NOMO-1 treated with DMSO at 0.1 percent for 48 hours (cell line): ENCODE measurements around the gene DAO.
A peak's percentile ranks its signal among the peaks of the same experiment; 100 is the strongest.

Experiments
- DNase-seq: peaks from one replicate; lab custom pipeline; 2025; ENCODE audit not compliant: unreplicated experiment; lab: John Stamatoyannopoulos, UW

The DAO gene

DNA sequence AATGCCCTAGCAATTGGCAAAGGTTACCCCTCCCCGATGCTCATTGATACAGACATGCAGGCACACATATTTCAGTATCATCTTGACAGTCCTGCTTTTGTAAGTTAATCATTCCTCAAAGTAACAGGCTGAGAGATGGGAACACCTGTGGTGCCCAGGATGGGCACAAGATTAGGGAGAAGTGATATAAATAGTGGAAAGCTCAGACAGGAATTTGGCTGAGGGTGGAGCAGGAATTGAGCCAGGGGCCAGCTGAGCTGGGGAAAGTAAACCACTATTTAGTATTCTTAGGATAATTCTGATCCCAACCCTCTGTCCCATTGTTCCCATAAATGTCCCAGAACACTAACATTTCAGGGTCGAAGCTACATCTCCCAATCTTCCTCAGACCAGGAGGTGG, 38.3 kb downstream of the DAO start:
- DNase-seq: no peak

DNA sequence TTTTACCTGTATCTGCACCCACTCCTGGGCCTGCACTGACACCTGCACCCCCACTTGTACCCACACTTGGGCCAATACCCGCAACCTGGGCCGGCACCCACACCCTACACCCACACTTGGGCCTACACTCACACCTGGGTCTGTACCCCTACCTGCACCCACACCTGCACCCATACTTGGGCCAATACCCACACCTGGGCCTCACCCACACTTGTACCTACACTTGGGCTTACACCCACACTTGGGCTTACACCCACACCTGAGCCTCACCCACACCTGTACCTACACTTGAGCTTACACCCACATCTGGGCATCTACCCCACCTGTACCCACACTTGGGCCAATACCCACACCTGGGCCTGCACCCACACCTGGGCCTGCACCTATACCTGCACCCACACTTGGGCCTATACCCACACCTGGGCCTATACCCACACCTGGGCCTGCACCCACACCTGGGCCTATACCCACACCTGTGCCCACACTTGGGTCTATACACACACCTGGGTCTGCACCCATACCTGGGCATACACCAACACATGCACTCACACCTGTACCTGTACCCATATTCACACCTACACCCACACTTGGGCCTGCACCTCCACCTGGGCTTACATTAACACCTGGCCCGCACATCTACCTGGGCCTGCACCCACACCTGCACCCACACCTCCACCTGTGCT, 39.2 kb downstream of the DAO start:
- no peak for DNase-seq

DNA sequence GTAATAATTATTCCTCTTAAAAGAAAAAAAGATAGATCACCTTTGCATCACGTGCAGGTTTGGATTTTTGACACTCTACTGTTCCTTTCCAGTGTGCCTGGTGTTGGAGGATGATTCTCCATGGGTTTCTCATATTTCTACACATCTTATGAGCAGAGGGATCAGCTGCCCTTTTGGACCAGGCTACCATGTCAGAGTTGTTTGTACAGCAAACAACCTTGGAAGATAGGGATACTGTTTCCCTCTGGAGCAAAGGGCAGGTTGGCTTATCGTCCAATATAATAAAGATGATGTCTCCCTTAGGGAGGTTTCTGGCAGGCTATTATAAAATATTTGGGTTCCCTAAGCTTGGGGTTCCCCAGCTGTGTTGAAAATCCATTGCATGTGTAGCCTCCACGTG, 42.1 kb downstream of the DAO start:
- DNase-seq: no peak

DNA sequence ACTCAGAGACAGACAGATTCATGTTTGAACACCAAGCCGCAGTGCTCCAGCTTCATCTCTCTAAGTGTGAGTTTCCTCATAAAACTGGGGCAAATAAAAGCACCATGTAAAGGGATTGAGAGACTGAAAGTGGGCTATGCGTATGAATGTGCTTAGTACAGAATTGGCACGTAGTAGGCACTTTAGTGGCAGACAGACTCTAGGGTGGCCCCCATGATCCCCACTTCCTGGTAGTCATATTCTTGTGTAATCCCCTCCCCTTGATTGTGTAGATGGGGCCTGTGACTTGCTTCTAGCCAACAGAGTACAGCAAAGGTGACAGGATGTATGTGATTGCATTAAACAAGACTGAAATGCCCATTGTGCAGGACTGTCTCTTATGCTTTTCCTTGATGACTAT, 43.0 kb downstream of the DAO start:
- no peak for DNase-seq

DNA sequence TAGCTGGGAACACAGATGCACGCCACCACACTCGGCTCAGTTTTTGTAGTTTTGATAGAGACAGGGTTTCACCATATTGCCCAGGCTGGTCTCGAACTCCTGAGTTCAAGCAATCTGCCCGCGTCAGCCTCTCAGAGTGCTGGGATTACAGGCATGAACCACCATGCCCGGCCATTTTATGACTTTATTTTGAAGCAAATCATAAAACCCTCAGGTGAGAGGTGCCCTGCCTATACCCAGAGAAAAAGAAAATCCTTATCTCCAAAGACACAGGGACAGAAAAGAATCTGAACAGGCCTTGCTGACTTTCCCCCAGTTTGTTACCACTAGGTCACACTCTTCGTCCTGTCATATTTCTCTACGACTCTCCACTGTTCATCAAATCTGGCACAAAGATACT, 48.8 kb downstream of the DAO start:
- DNase-seq: no peak

DNA sequence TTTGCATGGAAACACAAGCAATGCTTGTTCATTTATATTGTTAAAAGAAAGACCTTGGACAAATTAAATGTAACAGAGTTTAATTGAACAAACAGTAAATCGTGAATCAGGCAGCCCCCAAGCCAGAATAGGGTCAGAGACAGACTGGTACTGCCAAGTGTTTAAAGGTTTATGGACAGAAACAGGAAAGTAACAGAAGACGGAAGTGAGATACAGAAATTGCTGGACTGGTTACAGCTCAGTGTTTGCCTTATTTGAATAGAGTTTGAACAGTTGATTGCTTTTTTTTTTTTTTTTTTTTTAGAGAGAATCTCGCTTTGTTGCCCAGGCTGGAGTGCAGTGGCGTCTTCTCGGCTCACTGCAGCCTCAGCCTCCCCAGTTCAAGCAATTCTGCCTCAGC, 50.3 kb downstream of the DAO start:
- DNase-seq: peak; percentile 30

DNA sequence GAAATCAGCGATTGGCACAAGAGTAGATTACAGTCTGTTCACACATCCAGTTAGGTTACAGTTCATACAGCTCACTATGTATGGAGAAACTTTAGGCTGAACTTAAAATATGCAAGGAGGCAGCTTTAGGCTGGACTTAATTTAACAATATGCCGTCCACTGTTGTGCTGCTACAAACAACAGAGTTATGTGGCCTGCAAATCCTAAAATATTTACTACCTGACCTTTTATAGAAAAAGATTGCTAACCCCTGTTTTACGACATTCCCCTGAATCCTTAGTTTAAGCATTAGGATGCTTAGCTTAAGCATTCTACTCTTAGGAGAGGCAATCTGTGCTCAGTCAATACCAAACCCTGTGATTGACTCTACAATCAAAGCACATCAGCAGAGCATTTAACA, 50.9 kb downstream of the DAO start:
- no peak for DNase-seq

DNA sequence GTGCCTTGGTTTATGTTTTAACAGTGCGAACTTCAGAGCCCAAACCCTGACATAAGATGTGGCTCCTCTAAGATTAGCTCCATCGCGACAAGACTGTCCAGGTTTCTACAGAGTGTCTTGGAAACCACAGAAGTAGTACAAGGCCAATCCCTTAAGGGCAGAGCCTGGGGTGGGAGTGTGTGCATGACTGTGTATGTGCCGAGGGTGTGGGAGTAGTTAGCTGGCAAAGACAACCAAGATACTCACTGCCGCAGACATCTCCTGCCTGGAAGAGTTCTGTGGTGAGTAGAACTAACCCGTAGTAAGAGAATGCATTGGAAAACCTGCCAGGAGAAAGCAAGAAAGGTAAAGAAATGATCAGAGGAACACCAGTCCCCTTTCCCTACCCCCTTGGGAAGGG, 54.1 kb downstream of the DAO start:
- no peak for DNase-seq

DNA sequence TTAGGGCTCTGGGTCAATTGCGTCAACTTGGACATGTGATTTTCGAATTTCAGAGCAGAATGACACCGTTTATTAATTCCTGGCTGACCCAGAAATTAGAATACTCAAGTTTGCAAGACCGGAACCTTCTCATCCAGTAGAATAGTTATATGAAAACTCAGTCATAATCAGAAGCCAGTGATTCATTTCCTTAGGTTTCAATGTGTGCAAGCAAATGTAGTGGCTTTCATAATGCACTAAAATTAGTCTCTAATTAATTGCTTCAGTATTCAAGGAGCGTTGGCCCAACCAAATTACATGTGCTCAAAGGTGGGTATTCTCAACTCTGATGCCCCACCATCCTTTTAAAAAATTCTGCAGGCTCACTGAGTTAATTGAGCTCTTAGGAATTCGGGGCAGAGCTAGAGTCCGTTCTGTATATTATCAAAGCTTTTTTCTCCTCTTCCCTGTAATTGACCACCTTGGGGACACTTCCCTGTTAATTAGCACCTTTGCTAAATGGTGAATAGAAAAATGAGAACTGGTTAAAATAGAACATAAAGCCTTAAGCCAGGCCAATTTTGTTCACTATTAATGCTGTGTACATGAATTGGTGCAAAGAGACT, 55.4 kb downstream of the DAO start:
- peak; percentile 15 for DNase-seq

DNA sequence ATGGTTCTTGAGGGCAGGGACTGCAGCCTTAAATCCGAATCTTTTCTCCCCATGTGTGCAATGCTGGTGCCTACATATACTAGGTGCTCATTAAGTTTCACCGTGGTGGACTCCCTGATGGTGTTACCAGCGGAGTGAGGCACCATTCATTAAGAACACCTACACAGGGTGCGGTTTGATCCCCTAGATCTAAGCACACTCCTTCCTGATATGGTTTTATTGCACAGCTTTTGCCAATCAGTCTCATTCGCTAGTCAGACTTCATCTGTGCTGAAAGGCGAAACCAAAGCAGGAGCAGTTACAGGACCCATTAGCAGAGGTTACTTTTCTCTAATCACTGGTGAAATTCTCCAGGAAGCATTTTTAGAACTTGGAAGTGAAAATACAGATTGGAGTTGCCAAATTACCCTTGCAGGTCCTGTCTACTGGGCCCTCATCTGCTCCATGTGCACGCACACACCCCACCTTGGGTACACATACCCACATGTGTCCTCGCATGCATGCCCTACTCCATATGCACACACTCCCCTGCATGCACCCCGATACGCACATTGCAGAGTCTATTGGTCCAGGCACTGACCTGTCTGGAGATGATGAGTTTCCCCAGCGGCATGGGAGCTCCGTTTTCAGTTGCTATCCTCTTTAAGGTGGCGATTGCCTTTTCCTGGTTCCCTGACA, 58.5 kb downstream of the DAO start:
- no peak for DNase-seq

DNA sequence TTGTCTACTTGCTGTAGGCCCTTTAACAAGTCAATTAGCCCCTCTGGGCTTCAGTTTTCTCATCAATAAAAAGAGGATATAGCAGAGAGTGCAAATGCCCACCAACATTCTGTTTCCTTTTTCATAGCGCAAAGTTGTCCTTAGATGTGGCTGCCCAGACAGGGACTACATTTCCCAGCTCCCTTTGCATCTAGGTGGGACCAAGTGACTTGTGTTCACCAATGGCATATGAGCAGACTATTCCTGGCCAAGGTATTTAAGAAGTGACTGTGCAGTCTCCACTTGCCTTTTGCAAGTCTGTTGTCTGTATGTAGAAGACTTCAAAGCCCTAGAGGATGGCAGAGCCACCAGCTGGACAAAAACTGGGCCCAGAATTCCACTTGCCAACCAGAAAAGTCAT, 59.7 kb downstream of the DAO start:
- peak; percentile 53 for DNase-seq

DNA sequence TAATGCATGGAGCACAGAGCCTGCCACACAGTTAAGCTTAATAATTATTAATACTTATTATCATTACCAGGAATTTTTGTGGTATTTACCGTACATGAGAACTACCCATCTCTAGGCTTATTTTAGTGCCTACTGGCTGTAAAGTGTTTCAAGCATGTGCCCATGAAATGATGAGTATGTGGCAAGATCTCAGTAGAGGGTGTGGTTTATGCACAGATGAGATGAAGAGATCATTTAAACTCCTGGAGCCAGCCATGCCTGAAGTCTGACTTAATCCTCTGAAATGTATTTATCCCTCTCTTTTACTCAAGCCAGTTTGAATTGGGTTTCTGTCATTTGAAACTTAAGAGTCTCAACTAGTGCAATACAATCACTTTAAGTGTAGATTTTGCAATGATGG, 60.2 kb downstream of the DAO start:
- no peak for DNase-seq

DNA sequence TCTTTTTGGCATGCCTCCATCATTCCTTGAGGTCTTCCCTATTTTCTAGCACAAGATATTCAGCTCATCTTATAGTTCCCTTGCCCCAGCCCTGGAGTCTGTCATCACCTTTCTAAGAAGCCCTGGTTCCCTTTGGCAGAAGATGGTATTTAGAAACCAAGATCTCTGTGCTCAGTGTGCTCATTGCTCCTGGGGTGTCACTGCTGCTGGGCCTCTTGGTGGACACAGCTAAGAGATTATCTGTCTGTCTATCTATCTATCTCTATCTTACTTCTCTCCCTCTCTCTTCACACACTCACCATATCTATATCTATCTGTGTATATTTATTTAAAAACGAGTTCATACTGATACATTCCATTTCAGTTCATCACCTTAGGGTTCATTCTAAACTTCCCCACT, 67.2 kb downstream of the DAO start:
- no peak for DNase-seq

DNA sequence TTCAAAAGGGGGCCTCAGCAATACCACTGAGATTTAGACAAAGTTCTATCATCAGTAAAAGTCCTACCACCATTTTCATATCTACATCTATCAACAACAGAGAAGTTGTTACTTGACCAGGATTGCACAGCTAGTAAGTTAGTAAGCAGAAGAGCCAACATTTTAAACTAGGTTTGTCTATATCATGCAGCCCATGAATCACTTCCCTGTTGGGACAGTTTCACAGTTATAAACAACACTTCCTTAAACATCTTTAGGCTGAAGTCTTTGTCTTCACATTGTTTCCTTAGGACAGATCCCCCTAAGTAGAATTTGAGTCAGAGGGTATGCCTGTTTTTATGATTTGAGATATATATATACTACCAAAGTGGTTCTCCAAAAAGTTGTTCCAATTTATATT, 68.5 kb downstream of the DAO start:
- DNase-seq: peak; percentile 74

DNA sequence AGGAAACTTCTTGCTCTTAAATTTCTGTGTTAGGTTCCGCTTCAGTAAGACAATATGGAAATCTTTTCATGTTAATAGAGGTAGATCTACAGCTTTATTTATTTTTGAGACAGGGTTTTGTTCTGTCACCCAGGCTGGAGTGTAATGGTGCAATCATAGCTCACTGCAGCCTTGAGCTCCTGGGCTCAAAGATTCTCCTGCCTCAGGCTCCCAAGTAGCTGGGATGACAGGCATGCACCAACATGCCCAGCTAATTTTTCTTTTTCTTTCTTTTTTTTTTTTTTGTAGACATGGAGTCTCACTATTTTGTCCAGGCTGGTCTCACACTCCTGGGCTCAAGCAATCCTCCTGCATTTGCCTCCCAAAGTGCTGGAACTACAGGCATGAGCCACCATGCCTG, 70.1 kb downstream of the DAO start:
- DNase-seq: no peak
